HG03095 (cell line): ENCODE data around the gene PFKP.

Source experiments
- ATAC-seq: cut with Tn5 transposase; IDR thresholded peaks from one replicate; pipeline ENCODE4 v1.9.1; 2021; ENCODE audit warnings: moderate library complexity; ENCODE audit not compliant: unreplicated experiment

Gene PFKP

DNA sequence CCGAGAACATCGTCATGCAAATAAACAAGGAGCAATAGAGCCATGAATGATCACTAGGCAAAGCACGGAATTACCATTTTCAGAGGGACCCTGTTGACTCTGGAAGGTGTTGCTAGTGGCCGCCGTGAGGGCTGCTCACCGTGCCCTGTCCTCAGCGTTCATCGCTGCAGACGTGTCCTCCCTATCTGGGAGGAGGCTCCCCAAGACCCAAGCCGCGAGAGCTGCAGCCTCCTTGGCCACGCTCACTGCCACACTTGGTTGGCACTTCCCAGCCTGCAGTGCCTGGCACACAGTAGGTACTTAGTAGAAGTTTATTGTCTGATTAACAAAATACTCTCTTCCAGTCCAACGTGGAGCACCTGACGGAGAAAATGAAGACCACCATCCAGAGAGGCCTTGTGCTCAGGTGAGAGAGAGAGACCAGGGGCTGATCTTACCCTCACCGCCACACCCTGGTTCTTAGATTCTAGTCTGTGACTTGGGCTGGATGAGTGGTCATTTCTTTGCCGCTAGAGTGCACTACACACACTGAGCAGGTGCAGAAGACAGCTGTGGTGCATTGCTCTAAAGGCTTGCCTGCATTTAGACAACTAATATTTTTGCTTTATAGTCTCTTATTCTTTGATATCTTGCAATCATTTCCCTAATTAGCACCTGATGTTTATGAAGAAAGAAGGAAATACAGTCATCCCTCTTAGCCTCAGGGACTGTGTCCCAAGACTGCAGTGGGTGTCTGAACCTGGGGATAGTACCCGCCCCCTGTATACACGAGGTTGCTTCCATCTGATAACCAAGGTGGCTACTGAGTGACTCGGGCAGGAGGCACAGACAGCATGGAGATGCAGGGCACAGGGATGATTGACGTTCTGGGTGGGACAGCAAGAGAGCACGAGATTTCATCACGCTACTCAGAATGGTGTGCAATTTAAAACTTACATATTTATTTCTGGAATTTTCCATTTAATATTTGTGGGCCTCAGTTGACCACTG is 65.0 kb downstream of the PFKP start:
- no peak for ATAC-seq

DNA sequence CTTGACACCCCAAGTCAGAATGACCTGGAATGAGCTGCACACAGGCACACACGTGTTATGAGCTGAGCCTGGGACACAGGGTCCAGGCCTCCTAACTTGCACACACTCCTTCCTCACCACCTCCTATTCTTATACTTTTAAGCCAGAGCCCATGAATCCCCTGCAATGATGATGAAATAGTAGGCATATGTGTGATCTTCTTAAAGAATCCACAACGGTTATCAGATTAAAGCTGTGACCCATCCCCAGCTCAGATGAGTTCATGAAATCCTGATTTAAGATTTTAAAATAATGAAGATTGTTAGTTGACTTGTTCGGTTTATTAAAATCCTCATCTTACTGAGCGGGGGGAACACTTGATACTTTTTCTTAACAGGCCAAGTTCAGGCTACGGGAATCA is 66.6 kb downstream of the PFKP start:
- ATAC-seq = no peak

DNA sequence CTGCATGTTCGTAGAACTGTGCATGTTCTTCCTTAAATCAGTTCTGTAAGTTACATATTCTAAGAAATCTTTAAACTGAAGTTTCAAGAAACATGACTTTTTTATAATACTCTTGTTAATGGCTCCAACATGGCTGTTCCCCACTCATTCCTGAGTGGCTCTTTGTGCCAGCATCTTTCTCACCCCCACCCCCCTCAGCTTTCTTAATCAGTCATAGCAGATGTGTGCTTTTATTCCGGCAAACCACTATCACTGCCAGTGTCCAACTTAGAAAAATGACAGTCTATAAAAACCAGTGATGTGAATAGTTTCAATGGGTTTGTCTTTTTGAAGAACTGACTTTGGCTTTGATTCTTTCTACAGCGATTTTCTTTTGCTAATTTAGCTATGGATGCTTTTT is 67.7 kb downstream of the PFKP start:
- no peak for ATAC-seq

DNA sequence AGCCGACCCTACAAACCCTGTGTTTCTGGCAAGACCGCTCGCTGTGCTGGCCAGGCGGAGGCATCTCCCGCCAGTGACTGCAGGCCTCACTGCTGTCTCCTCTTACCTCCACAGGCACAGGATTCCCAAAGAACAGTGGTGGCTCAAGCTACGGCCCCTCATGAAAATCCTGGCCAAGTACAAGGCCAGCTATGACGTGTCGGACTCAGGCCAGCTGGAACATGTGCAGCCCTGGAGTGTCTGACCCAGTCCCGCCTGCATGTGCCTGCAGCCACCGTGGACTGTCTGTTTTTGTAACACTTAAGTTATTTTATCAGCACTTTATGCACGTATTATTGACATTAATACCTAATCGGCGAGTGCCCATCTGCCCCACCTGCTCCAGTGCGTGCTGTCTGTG is 69.0 kb downstream of the PFKP start:
- ATAC-seq = no peak

DNA sequence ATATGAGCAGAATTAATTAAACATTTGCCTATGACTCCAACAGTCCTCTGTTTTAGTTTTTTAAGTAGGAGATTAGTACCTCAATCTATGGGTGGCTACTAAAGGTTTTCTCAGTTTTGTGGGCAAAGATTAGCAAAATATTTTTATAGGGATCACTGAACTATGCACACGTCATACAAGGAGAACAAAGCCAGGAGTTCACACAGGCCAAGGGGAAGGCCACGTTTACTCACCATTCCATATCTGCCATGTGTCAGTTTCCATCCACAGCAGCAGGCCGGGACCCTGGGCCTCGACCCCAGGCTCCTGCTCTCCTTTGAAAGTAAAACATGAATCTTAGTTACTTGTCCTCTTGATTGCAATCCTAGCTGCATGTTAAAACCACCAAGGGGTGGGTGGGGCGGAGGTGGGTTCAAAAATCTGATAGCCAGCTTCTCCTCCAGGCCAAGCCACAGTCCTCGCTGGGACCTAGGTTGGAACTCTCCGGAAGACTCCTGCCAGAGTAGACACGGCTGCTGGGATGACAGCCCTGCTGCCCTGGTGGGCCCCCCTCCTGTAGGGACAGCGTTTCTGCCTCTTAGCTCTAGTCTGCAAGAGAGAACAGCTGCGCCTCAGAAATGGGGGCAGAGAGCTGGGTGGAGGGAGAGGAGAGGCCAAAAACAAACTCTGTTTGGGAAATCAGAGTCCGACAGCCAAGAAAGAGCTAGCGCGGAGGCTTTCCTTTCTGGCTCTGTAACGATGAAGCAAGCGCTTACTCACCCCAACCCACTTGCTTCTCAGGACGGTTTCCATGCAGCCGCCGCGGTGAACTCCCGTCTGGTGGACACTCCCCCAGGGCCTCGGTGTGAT is 69.6 kb downstream of the PFKP start:
- no peak for ATAC-seq

DNA sequence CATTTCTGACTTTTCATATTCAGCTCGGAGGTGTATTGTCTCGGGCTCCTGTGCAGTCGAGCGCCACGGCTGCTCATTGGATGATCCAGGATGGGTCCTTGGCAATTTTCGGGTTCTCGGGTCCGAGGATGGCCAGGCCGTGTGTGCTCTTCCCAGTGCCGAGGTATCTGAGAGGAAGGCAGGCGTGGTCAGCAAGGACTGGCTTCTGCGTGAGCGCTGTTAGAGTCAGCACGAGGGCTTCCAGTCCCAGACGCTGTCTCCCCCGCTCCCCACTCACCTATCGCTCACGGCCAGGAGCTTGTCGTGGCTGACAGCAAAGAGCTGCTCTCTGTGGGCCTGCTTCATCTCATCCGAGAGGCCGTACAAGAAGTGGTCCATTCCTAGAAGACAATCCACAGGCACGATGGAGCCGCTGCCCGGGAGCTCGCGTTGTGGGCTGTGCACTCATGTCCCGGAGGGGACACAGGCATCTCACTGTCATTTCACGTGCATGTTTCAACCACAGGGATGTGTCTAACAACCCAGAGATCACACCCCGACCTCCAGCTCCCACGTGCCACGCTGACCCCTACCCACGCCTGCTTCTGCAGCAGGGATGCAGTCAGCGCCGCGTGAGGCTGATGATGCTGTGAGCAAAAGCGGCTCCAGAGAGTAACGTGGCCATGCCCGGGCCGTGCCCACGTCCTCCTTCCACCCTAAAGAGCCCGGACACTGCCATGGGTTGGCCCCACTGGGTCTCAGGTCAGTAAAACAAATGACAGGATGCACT is 70.8 kb downstream of the PFKP start:
- no peak for ATAC-seq

DNA sequence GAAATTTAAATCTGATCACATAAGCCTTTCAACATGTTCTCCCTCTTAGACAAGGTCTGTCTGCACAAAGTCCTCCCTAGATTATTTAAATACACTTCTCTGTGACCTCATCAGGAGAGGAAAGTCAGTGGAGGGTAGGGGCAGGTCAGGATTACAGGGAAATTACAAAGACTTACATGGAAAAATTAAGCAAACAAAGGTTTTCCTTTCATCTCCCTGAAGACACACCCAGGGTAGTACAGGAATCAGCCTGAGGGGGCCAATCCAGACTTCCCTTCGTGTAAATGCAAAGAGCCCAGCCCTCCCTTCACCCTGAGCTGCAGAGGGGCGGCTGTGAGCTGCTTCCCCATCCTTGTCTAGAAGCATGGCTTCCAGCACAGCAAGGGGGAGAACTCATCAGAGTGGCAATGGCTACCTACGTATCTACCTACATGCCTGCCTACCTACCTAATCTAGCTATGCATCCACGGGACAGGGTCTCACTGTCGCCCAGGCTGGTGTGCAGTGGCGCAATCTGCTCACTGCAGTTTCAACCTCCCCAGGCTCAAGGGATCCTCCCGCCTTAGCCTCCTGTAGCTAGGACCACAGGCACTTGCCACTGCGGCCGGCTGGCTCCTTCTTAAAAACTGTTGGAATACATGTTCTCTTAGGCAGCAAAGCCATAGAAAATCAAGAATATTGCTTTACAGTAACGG is 72.0 kb downstream of the PFKP start:
- no peak for ATAC-seq

DNA sequence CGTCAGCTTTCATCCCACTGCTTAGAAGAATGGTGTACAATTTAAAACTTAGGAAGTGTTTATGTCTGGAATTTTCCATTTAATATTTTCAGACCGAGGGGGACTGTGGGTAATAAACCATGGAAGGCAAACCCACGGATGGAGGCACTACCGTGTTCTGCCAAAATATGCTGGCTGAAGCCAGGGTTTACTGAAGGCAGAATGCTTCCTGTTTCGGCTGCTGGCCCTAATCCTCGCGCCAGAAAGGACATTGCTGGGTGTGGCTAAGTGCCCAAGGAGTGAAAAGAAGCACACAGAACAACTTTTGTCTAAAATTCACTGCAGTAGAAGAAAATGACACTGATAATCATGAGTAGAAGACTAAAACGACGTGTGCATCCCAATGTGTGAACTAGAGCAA is 72.9 kb downstream of the PFKP start:
- ATAC-seq = no peak

DNA sequence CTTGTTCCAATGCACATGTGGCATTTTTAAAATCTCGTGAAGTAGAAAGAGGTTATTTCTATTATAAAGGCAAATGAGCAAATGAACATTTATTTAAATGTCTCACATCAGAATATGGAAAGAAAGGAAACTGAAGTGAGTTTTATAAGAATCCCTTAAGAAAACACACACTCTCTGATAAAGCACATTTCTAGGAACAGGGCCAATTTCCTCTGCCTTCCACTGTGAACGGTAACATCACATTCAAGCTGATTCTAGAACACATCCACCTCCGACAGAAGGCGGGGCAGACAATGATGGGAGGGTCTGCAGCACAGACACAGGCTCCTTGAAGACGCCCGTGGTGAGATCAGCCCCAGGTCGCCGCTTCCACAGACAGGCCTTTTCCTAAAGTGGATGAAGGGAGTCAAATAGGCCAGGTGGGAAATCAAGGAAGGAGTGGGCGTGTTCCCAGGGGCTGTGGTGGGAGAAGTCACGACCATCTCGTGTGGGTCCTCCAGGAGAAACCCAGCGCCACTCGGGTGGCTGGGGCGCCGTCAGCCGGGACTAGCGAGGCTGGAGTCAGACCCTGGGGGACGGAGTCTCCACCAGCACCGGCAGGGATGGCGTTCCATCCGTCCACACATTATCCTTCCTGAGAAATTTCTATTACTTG is 74.1 kb downstream of the PFKP start:
- no peak for ATAC-seq

DNA sequence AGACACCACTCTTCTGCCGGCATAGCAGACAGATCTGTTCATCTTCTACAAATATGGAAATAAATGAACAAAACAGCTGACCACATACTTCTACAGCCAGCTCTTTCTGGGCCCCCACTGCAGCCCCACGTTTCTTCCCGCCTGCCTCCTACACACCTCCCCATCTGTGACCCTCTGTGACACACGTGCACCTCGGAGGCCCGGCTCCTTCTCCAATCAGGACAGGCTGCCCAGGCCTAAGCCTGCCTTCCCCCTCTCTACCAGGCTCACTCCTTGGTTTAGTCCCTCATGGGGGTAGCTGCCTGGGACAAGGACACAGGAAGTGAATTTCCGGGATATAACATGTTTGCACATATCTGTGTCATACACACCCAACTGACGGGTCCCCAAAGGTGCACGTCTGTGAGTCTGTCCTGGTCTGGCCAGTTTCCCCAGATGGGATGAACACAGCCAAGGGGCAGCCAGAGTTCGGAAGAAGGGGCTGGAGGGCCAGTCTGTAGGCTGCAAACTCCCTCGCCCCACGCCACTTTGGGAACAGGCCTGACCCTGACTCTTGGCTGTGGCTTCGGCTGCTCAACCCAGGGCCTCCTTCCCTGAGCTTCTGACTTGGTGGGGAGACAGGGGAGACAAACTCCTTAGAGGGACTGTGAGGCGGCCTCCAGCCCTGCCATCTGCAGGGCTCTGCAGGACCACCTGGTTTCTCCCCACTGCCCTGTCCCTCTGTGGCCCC is 75.0 kb downstream of the PFKP start:
- no peak for ATAC-seq

DNA sequence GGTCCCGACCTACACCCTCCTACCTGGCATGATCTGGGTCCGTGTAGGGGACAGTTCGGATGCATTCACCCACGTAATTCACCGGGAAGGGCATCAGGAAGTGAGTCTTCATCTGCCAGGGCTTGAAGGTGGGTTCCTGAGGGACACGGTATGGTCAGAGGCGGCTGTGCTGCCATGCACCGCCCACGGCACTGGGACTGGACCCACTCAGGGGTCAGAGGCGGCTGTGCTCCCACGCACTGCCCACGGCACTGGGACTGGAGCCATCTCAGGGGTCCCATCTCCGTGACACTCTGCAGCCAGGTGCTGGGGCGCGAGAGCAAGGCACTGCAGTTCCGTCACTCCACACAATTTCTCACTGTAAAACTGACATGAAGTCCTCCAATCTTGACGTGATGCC is 76.0 kb downstream of the PFKP start:
- no peak for ATAC-seq

DNA sequence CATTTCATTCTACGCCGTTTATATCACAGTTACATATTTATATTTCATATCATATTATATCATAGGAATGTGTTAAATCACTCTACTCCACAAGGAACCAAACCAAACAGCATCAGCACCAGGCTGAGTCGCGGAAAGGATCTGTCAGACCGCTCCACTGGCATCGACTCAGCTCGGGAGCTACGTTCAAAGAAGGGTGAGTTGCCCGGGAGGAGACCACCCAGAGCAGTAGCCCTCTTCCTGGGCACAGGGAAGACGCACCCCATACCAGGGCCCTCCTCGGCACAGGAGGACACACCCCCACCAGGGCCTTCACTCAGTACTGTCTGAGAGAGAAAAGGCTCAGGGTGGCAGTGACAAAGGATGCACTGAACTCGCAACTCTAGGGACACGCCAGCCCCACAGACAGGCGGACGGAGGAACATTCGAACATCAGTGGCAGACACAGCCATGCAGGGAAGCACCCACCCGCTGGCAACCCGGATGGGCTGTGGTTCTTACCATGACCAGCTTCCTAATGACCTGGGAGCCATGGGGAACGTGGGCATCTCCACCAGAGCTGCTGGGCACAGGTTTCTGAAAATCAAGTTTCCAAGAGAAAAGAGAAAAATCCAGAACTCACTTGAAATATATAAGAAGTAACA is 76.6 kb downstream of the PFKP start:
- no peak for ATAC-seq

DNA sequence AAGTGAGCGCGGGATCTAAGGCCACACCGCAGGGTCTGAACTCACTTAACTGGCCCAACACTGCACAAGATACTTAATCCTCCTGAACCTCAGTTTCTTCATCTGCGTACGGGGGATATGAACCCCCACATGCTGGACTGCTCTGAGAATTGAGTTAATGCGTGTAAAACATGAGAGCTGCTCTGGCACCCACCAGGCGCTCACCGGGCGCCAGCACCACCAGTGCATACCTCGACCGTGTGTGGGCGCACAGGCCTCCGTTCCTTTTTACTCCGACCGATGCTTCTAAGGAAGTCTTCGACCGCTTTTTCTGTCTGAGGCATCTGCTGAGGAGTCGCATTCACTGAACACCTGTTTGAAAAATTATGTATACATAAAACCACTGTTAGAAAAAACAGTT is 78.0 kb downstream of the PFKP start:
- no peak for ATAC-seq

DNA sequence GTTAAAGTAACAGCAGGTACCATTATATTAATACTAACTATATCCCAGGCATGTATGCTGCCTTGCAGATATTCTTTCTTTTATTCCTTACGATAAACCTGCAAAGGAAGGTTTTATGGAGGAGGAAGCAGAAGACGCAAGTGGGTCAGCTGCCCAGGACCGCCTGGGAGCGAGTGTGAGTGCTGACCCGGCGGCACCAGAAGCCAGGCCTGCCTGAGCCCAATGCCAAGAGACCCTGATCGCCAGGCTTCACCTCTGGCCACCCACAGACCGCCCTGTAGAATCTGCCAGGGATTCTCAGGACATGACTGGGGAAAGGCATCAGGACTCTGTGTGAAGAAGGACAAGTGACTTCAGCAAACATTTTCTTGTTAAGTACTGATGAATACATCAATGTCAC is 78.9 kb downstream of the PFKP start:
- ATAC-seq = no peak

DNA sequence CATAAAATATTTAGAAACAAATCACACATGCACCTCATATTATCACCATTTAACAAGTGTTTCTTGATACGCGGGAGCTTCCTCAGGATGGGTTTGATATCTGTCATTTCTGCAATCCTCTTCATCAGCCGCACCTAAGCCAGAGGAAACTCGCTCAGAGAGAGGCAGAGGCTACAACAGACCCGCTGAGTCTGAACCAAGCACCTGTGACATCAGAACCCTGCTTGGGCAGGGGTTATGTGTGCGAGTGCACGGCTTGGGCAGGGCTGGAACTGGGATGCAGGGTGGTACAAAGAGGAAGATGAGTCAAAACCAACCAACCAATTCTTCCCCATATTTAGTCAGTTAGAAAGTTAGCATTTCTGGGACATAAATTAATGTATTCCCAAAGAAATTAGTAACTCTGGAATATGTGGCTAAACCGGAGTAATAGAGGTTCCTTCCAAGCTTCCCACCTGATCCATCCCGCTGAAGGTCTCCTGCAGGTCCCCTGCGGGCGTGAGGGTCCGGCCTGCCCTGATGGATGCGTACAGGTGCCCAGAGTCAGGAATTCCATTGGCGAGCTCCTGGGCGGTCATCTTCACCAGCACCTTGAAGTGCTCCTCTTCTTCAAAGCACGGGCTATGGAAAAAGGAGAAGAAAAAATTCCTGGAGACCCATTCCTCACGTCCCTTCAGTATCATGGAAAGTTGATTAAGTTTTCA is 79.9 kb downstream of the PFKP start:
- no peak for ATAC-seq

DNA sequence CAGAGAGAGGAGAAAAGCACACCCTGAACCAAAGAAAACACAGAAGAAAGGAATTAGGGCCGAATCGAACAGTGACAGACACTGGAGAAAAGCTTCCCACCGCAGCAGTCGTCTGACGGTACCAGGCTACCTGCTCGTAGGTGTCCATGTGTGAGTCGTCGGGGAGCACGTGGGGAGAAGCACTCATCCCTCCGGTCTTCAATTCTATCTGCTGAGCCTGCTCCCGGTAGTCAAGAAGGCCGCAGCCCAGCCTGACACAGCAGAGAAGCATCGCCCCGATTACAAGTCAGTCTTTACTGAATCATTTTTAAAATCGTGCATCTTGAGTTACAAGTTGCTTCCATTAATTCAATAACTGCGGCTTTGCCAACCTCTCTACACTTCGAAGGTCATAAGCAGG is 80.7 kb downstream of the PFKP start:
- no peak for ATAC-seq

DNA sequence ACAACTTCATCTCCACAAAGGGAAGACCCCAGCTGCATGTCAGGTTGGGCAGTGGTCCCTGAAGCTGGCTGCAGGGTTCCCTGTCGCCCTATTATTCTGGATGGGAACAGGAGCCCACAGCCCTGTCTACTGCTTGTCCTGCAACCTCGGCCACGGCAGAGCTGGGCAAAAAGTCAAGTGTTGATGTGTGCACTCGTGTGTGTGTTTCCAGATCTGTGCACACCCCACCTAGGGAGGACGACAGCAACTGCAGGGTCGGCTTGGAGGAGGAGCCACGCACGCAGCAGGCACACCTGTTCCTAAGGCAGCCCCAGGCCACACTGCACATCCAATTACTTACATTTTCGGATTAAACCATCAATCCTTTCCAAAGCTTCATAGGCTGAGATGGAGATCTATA is 81.6 kb downstream of the PFKP start:
- no peak for ATAC-seq

DNA sequence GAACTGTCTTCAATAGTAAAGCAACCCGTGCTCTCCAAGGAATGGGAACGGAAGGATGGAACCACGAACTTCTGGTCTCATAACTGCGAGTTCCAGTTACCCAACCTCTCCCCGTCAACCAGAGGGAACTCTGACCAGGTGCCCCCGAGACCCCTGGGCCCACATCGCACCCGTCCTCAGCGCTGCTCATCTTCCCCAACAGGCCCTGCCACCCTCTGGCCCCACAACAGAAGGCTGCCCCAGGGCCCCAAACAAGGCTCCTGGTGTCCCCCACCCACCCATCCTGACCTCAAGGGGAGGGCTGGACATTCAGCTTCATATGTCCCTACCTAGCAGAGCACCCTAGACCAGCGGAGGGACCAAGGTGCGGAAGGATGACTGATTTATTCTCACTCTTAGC is 82.6 kb downstream of the PFKP start:
- ATAC-seq = no peak
